ENCODE measurements around the gene TEX101.

Gene TEX101

DNA sequence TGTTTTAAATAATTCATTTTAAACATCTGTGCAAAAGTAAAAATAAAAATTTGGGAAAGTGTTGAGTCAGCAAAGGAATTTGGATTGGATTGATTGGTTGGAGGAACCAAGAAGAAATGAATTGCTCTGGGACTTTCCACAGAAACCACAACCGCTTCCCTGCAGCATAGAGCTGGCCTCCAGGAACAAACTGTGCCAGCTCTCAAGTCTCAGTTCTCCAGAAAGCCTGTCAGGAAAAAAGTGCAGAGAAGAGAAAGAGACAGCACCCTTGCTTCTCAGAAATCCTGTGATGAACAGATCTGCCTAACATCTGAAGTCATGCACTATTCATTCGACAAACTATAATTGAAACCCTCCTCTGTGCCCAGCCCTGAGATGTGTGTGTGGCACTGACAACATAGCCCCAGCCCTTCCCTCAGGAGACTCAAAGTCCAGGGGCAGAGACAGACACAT, 35.9 kb downstream of the TEX101 start:
- DNase-seq: no peak

DNA sequence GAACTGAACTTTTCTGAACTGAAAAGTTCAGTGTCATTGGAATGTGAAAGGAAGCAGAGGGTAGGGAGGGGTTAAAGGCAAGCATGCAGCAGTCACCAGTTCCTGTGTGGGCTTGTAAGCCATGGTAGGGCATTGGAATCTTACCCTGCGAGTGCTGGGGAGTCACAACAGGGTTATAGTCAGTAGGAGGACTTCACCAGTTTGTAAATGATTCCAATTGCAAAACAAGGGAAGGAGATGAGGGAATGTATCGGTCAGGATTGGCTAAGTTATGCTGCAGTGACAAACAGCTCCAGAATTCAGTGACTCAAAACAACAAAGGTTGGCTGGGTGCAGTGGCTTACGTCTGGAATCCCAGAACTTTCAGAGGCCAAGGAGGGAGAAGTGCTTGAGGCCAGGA, 37.9 kb downstream of the TEX101 start:
- DNase-seq: no peak

DNA sequence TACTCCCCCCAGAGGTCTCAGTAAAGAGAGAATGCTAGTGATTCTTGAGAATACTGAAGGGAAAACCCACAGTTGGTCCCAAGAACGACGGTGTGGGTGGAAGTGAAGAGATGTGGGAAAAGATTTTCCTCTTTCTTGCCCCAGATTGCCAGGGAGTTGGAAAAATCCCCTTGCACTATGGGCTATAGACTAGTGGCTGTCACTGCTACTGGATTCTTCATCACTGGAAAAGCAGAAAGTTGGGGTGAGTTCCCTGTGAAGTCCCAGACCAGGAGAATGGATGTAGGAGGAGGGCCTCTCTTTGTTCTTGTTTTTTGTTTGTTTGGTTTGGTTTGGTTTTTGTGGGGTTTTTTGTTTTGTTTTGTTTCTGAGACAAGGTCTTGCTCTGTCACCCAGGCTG, 39.3 kb downstream of the TEX101 start:
- DNase-seq: no peak

DNA sequence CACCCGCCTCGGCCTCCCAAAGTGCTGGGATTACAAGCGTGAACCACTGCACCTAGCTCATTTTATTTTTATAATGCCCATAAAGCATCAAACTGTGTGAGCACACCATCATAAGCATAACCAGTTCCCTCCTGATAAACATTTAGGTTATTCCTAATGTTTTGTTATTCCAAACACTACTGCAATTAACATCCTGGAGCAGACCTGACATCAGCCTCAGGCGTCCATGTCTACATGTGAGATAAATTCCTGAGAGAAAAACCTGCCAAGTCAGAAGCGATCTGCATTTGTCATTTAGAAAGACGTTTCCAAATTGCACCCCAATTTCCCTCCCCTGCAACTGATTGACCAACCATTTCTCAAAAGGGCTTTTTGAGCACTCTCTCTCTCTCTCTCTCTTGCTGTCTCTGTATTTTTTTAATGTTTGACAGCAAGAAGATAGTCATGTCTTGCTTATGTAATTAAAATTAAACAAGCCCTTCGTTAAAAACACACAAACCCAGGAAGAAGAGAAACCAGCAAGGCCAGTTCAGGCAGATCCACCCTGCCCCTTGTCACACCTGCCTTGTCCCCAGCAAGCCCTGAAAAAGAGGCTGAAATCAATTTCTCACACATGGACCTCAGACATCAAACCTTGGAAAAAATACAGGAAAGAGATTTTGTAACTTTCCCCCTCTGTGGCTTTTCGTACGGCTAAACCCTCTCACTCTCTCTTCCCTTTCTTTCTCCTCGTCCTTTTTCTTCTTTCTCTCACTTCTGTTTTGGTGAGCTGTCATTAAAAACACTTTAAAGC, 40.8 kb downstream of the TEX101 start:
- no peak for DNase-seq

DNA sequence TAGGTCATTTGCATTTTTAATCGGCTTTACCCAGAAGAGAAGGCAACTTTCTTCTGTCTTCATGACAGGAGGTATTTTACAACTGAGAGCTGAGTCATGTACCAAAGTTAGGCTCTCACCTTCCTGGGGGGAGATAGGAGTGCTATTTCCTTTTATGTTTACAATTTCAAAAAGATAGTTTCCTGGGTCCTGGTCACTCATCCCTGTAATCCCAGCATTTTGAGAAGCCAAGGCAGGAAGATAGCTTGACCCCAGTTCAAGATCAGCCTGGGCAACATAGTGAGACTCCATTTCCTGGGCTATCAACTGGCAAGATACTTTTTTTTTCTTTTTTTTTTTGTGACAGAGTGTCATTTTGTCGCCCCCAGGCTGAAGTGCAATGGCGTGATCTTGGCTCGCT, 43.1 kb downstream of the TEX101 start:
- no peak for DNase-seq

DNA sequence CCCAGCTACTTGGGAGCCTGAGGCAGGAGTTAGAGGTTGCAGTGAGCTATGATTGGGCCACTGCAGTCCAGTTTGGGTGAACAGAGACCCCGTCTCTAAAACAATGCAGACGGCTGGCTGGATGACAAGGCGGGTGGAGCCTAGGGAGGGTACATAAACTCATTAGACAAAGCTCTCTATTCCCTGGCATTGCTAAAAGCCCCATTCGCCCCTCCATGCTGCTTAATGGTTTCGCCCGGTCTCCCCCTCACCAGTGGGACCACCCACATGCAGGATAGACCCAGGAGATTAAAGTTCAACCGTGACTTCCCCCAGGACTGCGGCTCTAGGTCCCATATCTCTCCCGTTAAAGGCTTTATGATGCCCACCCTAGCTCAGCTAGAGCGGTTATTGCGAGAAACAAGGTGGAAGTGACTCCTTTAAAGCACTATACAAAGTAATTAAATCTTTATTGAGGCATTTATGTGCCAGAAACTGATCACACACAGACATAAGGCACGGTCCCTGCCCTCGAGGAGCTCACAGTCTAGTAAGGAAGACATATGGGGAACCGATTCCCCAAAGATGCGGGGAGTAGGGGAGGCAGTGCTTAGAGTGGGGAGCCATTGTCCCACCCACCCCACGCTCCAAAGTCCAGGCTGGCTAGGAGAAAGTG, 45.8 kb downstream of the TEX101 start:
- no peak for DNase-seq

DNA sequence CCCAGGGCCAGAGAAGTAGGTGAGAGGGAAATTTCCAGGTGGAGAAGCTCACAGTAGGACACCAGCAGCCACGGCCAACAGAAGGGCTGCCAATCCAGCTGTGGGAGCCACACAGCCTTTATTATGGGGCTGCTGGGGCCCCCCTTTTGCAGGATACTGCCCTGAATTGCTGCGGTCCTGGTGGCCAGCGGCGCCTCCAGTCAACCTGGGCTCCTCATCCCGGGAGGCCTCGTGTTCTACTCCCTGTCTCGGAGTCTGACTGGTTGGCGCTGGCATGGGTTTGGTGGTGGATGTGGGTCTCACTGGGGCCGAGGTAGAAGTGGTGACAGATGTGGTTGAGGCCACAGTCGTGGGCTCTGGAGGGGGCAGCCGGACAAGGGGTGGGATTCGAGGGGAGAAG, 46.6 kb downstream of the TEX101 start:
- no peak for DNase-seq

DNA sequence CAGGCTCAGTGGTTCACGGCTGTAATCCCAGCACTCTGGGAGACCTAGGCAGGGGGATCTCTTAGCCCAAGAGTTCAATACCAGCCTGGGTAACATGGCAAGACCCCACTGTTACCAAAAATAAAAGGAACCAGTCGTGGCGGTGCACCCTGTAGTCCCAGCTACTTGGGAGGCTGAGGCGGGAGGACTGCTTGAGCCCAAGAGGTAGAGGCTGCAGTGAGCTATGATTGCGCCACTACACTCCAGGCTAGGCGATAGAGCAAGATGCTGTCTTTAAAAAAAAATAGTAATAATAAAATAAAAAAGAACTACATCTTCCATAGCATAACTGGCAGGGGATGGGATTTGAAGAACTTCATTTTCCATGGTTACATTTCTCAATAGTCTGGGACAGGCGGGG, 47.7 kb downstream of the TEX101 start:
- DNase-seq: no peak

DNA sequence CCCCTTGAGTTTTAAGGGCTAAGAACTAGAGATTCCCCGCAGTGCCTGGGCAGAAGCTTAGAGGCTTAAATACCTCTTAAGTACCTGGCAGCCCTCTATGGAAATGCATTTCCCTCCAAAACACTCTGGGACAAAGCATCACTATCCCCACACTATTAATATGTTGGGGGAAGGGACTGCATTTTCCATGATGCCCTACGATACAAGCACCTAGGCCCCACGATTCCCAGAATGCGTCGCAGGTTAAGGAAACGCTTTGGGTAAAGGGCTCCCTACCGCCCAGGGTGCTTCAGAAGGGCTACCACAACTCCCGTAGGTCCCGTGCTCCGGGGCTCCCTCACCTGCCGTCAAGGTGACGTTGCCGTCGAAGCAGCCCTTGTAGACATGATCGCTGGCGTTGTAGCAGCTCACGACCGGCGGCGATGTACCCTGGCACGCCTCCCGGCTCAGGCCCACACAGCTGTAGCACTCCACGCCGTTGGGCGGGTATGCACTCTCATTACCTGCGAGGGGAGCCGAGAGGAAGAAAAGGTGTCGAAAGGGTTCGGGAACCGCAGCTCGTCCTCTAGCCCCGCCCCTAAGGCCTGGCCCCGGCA, 48.2 kb downstream of the TEX101 start:
- DNase-seq: no peak

DNA sequence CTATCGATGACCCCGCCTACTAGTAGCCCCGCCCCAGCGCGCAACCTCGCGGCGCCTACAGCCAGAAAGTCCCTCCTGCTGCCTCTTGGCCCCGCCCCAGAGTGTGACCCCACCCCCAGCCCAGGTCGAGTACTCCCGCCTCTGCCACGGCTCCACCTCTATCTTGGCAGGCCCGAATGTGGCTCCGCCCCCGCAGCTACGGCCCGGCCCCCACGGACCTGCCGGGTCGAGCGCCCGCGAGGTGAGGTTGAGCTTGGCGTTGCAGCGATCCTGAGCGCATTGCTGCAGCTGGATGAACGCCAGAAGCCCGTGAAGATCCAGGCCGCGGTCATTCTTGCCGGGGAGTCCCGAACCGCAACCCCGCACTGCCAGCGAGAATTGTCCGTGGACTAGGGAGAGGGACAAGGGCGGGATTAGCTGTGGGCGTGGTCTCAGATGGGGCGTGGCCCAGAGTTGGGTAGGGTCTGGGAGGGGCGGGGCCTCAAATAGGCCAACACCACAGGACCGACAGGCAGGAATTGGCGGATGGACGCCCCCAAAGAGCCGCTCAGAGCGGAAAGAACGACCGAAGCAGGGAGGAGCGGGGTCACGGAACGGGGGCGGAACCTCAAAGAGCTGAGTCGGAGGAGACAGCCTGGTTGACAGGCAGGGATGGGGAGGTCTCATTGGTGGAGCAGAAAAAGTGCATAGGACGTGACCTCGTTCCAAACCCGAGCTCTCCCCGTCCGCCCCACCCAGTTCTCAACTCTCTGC, 48.9 kb downstream of the TEX101 start:
- DNase-seq: peak; percentile 81 to 84

DNA sequence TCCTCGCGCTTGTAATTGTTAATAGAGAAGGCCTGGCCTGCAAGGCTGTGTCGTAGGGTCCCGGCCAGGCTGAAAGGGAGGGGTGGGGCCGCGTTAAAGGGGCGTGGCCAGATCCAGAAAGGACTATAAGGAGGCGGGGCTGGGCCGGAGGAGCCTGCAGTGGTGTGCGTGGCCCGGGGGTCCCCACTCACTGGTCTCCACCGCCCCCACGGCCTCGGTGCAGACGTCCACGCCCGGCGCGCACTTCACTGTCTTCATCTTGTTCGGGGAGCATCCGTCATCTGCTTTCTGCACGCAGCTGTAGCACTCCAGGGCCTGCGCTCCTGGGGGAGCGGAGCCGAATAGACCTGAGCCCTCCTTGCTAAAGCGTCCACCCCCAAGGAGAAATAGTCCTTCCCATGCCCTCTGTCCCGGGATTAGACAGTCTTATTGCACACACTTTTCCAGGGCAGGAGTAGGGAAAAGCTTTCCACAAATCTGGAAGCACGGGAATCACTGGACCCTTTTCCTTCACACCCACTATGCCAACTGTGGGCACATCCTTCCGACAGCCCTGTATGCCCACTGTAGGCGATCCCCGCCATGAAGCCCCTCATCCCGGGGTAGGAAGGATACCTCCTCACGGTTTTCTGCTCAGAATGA, 49.6 kb downstream of the TEX101 start:
- peak in 1 of 2 experiments; percentile 39 for DNase-seq

DNA sequence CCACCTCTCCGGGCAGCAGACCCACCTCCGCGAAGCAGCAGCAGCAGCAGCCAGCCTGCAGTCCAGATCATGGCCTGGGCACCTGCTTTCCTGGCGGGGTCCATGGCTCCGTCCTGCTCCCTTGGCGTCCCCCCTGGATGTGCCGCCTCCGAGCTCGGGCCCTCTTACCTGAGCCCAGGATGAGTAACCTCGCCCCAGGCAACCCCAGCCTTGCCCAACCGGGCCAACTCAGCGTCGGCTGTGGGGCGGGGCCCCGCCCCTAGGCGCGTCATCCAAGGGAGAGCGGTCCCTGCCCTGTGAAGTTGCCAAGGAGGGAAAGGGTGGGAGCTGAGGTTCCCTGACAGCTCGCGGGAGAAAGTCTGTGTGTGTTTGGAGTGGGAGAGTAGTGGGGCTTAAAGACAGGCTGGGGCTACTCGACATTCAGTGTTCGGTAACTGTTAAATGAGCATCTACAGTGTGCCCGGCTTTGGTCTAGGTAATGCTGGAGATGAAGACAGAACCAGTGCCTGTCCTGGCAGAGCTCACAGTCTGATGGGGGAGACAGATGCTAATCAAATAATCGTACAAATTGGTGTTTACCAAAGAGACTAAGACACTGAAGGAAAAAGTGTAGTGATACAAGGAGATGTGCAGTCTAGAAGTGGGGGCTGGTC, 50.9 kb downstream of the TEX101 start, which contains the start of gene LYPD3:
TSS of gene LYPD3 (minus strand) at position 141 of the 653 bp plus-strand sequence. CDS start at position 104, 37 bp downstream.
- DNase-seq: no peak

DNA sequence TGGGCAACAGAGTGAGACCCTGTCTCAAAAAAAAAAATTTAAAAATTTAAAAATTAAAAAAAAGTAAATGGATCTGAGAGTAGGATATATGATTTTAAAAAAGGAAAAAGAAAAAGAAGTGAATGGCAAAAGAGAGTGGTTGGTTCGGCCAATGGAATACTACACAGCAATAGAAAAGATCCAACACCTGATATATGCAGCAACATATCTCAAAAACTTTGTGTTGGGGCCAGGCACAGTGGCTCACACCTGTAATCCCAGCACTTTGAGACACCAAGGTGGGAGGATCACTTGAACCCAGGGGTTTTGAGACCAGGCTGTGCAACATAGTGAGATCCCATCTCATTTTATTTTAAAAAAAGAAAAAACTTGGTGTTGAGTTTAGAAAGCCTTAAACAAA, 52.1 kb downstream of the TEX101 start:
- no peak for DNase-seq

DNA sequence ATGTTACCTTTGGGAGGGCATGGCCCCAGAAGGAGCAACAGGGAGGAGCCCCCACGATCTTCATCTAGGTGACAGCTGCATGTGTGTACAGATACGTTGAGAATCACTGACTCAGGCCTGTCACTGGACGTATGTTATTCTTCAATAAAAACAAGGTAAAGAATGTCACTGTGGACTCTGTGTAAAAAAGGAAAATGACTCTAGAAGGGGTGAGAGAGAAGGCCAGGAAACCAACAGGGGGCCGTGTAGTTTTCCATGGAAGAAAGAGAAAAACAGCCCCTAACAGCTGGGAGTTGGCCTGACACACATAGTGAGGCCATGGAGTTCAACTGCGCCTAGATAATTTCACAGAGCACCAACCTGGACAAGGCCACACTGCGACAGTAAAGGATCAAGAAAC, 52.6 kb downstream of the TEX101 start:
- no peak for DNase-seq

DNA sequence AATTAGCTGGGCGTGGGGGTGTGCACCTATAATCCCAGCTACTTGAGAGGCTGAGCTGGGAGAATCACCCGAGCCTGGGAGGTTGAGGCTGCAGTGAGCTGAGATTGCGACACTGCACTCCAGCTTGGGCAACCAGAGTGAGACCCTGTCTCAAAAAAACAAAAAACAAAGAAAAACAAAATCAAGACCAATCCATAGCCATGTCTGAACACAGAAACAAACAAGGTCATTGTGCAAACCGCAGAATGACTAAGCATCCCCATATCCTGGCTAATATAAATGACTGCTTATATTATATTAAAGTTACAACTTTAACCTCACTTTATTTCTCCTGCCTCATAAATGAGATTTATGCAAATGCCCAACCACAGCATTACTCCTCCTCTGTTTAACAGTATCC, 53.0 kb downstream of the TEX101 start:
- no peak for DNase-seq
